SK-N-SH treated with all-trans-retinoic acid at 6 μM for 48 hours (cell line): Measurements from ENCODE around the gene SPCS2.

Source experiments
- ATAC-seq: fragments of 200-7000 bp; cut with Tn5 transposase; 3 replicates; pipeline ENCODE4 v1.9.1; 2020; ENCODE audit warnings: mild to moderate bottlenecking, moderate library complexity
- ARNTL ChIP-seq: fragments of 450-650 bp; formaldehyde crosslinking; IDR thresholded peaks from 2 replicates; pipeline ENCODE4 v1.5.0; 2020; ENCODE audit warnings: low read depth, mild to moderate bottlenecking, moderate library complexity, borderline replicate concordance
- BACH2 ChIP-seq: fragments of 250-450 bp; sonication (Bioruptor Pico); IDR thresholded peaks from 2 replicates; pipeline ENCODE4 v1.9.0; 2021; ENCODE audit warnings: mild to moderate bottlenecking, borderline replicate concordance
- CSDC2 ChIP-seq: fragments of 250-450 bp; sonication (Bioruptor Pico); IDR thresholded peaks from 2 replicates; pipeline ENCODE4 v1.5.0; 2020; ENCODE audit warnings: mild to moderate bottlenecking, moderate library complexity
- CSRNP3 ChIP-seq: fragments of 250-450 bp; sonication (Bioruptor Pico); IDR thresholded peaks from 2 replicates; pipeline ENCODE4 v1.5.1; 2021; ENCODE audit warnings: mild to moderate bottlenecking, moderate library complexity
- ESRRG ChIP-seq: fragments of 250-450 bp; sonication (Bioruptor Pico); IDR thresholded peaks from 2 replicates; pipeline ENCODE4 v1.6.1; 2021; ENCODE audit warnings: mild to moderate bottlenecking
- GLIS3 ChIP-seq: fragments of 250-450 bp; sonication (Bioruptor Pico); IDR thresholded peaks from 2 replicates; pipeline ENCODE4 v1.5.0; 2020; ENCODE audit warnings: mild to moderate bottlenecking, moderate library complexity
- ISL1 ChIP-seq: fragments of 250-450 bp; sonication (Bioruptor Pico); IDR thresholded peaks from 2 replicates; pipeline ENCODE4 v2.1.2; 2022; ENCODE audit warnings: mild to moderate bottlenecking, moderate library complexity
- OSR1 ChIP-seq: fragments of 250-450 bp; sonication (Bioruptor Pico); IDR thresholded peaks from 2 replicates; pipeline ENCODE4 v1.8.0; 2022; ENCODE audit warnings: moderate library complexity, mild to moderate bottlenecking, inconsistent platforms
- PATZ1 ChIP-seq: fragments of 250-450 bp; sonication (Bioruptor Pico); IDR thresholded peaks from 2 replicates; pipeline ENCODE4 v1.8.0; 2020; ENCODE audit warnings: mild to moderate bottlenecking, moderate library complexity, borderline replicate concordance
- RARB ChIP-seq: fragments of 250-450 bp; sonication (Bioruptor Pico); IDR thresholded peaks from 2 replicates; pipeline ENCODE4 v1.8.0; 2021; ENCODE audit warnings: mild to moderate bottlenecking, moderate library complexity
- TCF4 ChIP-seq: fragments of 250-450 bp; sonication (Bioruptor Pico); IDR thresholded peaks from 2 replicates; pipeline ENCODE4 v1.8.0; 2021; ENCODE audit warnings: mild to moderate bottlenecking, moderate library complexity, borderline replicate concordance
- TOX ChIP-seq: fragments of 250-450 bp; sonication (Bioruptor Pico); IDR thresholded peaks from 2 replicates; pipeline ENCODE4 v1.8.0; 2021; ENCODE audit warnings: mild to moderate bottlenecking, moderate library complexity, borderline replicate concordance
- ZC3H10 ChIP-seq: fragments of 250-450 bp; sonication (Bioruptor Pico); IDR thresholded peaks from 2 replicates; pipeline ENCODE4 v1.5.1; 2021; ENCODE audit warnings: mild to moderate bottlenecking, moderate library complexity
- ZFP30 ChIP-seq: fragments of 450-650 bp; formaldehyde crosslinking; IDR thresholded peaks from 2 replicates; pipeline ENCODE4 v1.5.0; 2022; ENCODE audit warnings: mild to moderate bottlenecking, moderate library complexity
- ZNF565 ChIP-seq: fragments of 450-650 bp; formaldehyde crosslinking; conservative IDR thresholded peaks from 2 replicates; pipeline ENCODE4 v1.5.0; 2020; ENCODE audit warnings: low read depth, mild to moderate bottlenecking, moderate library complexity
- ZNF8 ChIP-seq: fragments of 450-650 bp; formaldehyde crosslinking; IDR thresholded peaks from 2 replicates; pipeline ENCODE4 v1.5.0; 2020; ENCODE audit warnings: mild to moderate bottlenecking, moderate library complexity
- TF ChIP-seq, protein P1 (sequence below): fragments of 250-450 bp; sonication (Bioruptor Pico); IDR thresholded peaks from 2 replicates; pipeline ENCODE4 v1.5.1; 2020; ENCODE audit warnings: low read depth, mild to moderate bottlenecking, moderate library complexity
- TF ChIP-seq, protein P2 (sequence below): fragments of 250-450 bp; sonication (Bioruptor Pico); IDR thresholded peaks from 2 replicates; pipeline ENCODE4 v1.5.0; 2020; ENCODE audit warnings: mild to moderate bottlenecking, moderate library complexity

SPCS2 gene

DNA sequence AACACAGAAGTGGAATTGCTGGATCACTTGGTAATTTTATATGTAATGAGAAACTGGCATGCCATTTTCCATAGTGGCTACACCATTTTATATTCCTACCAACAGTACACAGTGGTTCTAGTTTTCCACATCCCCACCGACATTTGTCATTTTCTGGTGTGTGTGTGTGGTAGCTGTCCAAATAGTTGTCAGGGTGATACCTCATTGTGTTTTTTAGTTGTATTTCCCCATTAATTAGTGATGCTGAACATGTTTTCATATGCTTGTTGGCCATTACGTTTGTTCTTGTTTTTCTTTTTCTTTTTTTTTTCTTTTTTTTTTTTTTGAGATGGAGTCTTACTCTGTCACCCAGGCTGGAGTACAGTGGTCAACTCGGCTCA lies 51.9 kb downstream of the SPCS2 start:
- ATAC-seq = no peak
- no peak for TF ChIP-seq PATZ1 (CRISPR knock-in tag)
- no peak for TF ChIP-seq OSR1 (CRISPR knock-in tag)
- TF ChIP-seq, protein P1, sequence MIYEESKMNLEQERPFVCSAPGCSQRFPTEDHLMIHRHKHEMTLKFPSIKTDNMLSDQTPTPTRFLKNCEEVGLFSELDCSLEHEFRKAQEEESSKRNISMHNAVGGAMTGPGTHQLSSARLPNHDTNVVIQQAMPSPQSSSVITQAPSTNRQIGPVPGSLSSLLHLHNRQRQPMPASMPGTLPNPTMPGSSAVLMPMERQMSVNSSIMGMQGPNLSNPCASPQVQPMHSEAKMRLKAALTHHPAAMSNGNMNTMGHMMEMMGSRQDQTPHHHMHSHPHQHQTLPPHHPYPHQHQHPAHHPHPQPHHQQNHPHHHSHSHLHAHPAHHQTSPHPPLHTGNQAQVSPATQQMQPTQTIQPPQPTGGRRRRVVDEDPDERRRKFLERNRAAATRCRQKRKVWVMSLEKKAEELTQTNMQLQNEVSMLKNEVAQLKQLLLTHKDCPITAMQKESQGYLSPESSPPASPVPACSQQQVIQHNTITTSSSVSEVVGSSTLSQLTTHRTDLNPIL (CRISPR knock-in tag) = no peak
- TF ChIP-seq ZNF8 (CRISPR knock-in tag) = no peak

GRCh38 chr11:75001686-75002085 lies 52.6 kb downstream of the SPCS2 start:
- no peak for ATAC-seq

DNA sequence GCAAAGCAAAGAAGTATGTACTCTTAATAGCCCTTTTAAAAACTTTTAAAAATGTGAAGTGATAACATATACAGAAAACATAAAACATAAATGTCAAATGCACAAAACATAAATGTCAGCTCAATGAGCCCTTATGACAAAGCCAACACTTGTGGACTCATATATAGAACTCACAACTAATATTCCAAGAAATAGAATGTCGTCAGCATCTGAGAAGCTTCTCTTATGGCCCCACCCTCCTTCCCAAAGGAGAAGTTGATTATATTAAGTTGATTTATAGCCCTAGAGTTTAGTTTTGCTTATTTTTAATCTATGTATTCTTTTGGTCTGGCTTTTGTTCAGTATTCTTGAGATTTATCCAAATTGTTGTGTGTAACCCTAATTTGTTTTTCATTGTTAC lies 53.5 kb downstream of the SPCS2 start:
- TF ChIP-seq OSR1 (CRISPR knock-in tag) (no peak), CSRNP3 (CRISPR knock-in tag) (no peak), ZC3H10 (CRISPR knock-in tag) (no peak), GLIS3 (CRISPR knock-in tag) (no peak), RARB (CRISPR knock-in tag) (no peak), ISL1 (CRISPR knock-in tag) (no peak), TOX (CRISPR knock-in tag) (no peak), ESRRG (CRISPR knock-in tag) (no peak), ZNF565 (CRISPR knock-in tag) (no peak)
- TF ChIP-seq, protein P2, sequence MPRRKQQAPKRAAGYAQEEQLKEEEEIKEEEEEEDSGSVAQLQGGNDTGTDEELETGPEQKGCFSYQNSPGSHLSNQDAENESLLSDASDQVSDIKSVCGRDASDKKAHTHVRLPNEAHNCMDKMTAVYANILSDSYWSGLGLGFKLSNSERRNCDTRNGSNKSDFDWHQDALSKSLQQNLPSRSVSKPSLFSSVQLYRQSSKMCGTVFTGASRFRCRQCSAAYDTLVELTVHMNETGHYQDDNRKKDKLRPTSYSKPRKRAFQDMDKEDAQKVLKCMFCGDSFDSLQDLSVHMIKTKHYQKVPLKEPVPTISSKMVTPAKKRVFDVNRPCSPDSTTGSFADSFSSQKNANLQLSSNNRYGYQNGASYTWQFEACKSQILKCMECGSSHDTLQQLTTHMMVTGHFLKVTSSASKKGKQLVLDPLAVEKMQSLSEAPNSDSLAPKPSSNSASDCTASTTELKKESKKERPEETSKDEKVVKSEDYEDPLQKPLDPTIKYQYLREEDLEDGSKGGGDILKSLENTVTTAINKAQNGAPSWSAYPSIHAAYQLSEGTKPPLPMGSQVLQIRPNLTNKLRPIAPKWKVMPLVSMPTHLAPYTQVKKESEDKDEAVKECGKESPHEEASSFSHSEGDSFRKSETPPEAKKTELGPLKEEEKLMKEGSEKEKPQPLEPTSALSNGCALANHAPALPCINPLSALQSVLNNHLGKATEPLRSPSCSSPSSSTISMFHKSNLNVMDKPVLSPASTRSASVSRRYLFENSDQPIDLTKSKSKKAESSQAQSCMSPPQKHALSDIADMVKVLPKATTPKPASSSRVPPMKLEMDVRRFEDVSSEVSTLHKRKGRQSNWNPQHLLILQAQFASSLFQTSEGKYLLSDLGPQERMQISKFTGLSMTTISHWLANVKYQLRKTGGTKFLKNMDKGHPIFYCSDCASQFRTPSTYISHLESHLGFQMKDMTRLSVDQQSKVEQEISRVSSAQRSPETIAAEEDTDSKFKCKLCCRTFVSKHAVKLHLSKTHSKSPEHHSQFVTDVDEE = no peak
- TF ChIP-seq, protein P1 (CRISPR knock-in tag) = no peak
- ATAC-seq = no peak

More at GRCh38 chr11:75001686-75002085, 52.6 kb downstream of the SPCS2 start:
- TF ChIP-seq TCF4 (CRISPR knock-in tag) (no peak), CSDC2 (CRISPR knock-in tag) (no peak)

GRCh38 chr11:75004215-75004614 lies 55.1 kb downstream of the SPCS2 start:
- TF ChIP-seq TOX (CRISPR knock-in tag) (no peak), RARB (CRISPR knock-in tag) (no peak), BACH2 (CRISPR knock-in tag) (no peak), ESRRG (CRISPR knock-in tag) (no peak), ARNTL (CRISPR knock-in tag) (no peak), ZC3H10 (CRISPR knock-in tag) (no peak), ZFP30 (no peak), CSDC2 (CRISPR knock-in tag) (no peak), ZNF565 (CRISPR knock-in tag) (no peak), ISL1 (CRISPR knock-in tag) (no peak), PATZ1 (CRISPR knock-in tag) (no peak)
- TF ChIP-seq, protein P1 (CRISPR knock-in tag) = no peak
- ATAC-seq = no peak
